Suprapubic skin (tissue), 4 donors: ENCODE results near the gene CALN1. TPM values are rescaled to one million over a fixed set of nuclear protein-coding genes. Genes with fewer than 3 reads are reported as not detected.

Experiments used
- DNase-seq, 2 donors: peaks; one replicate each; pipeline ENCODE4 v3.0.0-alpha.2; 2019; ENCODE audit warnings: low spot score in 2 of 2
- H3K27ac ChIP-seq: fragments of 200-600 bp; sonication (generic); one replicate; pipeline ENCODE4 v1.5.1; 2019
- H3K27me3 ChIP-seq: fragments of 200-600 bp; sonication (generic); one replicate; pipeline ENCODE4 v1.5.1; 2019
- H3K36me3 ChIP-seq: fragments of 200-600 bp; sonication (generic); one replicate; pipeline ENCODE4 v1.5.1; 2019
- H3K4me1 ChIP-seq: fragments of 200-600 bp; sonication (generic); one replicate; pipeline ENCODE4 v1.5.1; 2019
- H3K4me3 ChIP-seq: fragments of 200-600 bp; sonication (generic); one replicate; pipeline ENCODE4 v1.5.1; 2019; ENCODE audit warnings: mild to moderate bottlenecking
- H3K9me3 ChIP-seq: fragments of 200-600 bp; sonication (generic); one replicate; pipeline ENCODE4 v1.5.1; 2019
- CTCF ChIP-seq, 2 donors: fragments of 200-600 bp in 1 of 2; fragments of 450-650 bp in 1 of 2; sonication (generic) in 1 of 2; IDR thresholded peaks; one replicate each; pipeline ENCODE4 v1.5.1; 2016 to 2019; ENCODE audit warnings: antibody characterized with exemption in 2 of 2, mild to moderate bottlenecking in 1 of 2, moderate library complexity in 1 of 2
- EP300 ChIP-seq: sonication (generic); formaldehyde crosslinking; IDR thresholded peaks from one replicate; pipeline ENCODE4 v1.6.1; 2017; ENCODE audit warnings: antibody characterized with exemption
- POLR2A ChIP-seq, 2 donors: fragments of 450-650 bp; IDR thresholded peaks; one replicate each; pipeline ENCODE4 v1.6.1; 2017; ENCODE audit warnings: antibody characterized with exemption in 2 of 2, mild to moderate bottlenecking in 2 of 2, moderate library complexity in 2 of 2
- POLR2AphosphoS5 ChIP-seq, 3 donors: sonication (generic); formaldehyde crosslinking; IDR thresholded peaks; one replicate each; pipeline ENCODE4 v1.6.1; 2017; ENCODE audit warnings: antibody characterized with exemption in 3 of 3
- WGBS: methylation state at CpG from one replicate; pipeline ENCODE4 v1.1.5; 2018; 5-methylcytosine and 5-hydroxymethylcytosine counted together
- total RNA-seq, 4 donors: library from RNA; depleted of rRNA; stranded (reverse); fragments of >200 nt; gene quantifications; one replicate each; pipeline ENCODE4 v1.1.0, GENCODE V29; 2016

CALN1 gene
- total RNA-seq, 4 donors from 2014 or later: 0.91 to 10.0 (median 3.9) TPM

GRCh38 chr7:72408966-72409637 is 3.0 kb downstream of the CALN1 start:
- TF ChIP-seq CTCF (IDR thresholded peaks at IDR 0.05) (no peak), EP300 (no peak), POLR2A (IDR thresholded peaks at IDR 0.05) (no peak), POLR2AphosphoS5 (IDR thresholded peaks at IDR 0.05) (no peak)
- no peaks in the 10 kb centered on the region for H3K9me3 ChIP-seq
- H3K36me3 ChIP-seq: no peaks in the 10 kb centered on the region
- H3K27ac ChIP-seq: no peak overlapping the region
- no peak for DNase-seq
- H3K4me1 ChIP-seq: peaks cover 6% of the 10 kb centered on the region
- 92% methylated on average over 11 of the region's 11 CpGs for WGBS
- no peaks in the 10 kb centered on the region for H3K27me3 ChIP-seq
- H3K4me3 ChIP-seq: no peak overlapping the region

DNA sequence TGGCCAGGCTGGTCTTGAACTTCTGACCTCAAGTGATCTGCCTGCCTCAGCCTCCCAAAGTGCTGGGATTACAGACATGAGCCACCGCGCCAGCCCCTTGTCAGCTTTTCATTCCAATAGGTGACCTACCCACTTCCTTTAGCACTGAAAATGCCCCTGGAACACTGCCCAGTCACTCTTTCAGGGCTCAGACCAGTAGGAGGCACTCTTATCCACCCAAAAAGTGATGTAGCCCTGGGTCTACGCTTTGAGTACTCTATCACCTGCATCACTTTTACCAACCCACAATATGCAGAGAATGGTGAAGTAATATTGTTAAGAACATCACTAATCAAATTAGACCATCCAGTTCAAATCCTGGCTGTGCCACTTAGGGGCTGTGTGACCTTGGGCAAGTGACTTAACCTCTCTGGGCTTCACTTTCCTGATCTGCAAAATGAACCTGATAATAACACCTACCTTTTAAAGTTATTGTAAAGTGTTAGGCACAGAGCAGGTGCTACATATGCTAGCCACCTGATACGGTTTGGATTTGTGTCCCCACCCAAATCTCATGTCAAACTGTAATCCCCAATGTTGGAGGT is 5.2 kb downstream of the CALN1 start:
- H3K4me1 ChIP-seq: peaks cover 6% of the 10 kb centered on the region
- DNase-seq: no peak
- 83% methylated on average over 4 of the region's 4 CpGs for WGBS
- TF ChIP-seq POLR2AphosphoS5 (IDR thresholded peaks at IDR 0.05) (no peak), POLR2A (IDR thresholded peaks at IDR 0.05) (no peak), CTCF (IDR thresholded peaks at IDR 0.05) (no peak), EP300 (no peak)
- H3K27ac ChIP-seq: no peak overlapping the region
- H3K4me3 ChIP-seq: no peak overlapping the region
- no peaks in the 10 kb centered on the region for H3K36me3 ChIP-seq
- H3K27me3 ChIP-seq: no peaks in the 10 kb centered on the region
- H3K9me3 ChIP-seq: no peaks in the 10 kb centered on the region

DNA sequence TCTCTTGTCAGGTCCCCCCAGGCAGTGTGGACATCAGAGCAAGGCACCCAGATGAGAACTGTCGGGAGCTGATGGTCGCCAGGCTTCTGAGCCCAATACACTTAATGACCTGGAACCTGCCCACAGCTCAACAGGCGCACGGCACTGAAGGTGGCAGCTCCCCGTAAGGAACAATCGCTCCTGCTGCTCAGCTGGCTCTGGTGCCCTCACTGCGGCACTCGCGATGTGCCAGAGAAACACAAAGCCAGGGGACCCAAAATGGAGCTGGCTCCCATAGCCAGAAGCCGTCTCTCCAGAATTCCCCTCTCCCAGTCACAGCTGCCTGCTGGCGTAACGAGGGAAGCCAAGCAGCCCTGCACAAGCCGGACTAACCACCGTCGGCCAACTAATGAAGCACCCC is 6.3 kb downstream of the CALN1 start:
- no peaks in the 10 kb centered on the region for H3K9me3 ChIP-seq
- 85% methylated on average over 7 of the region's 15 CpGs for WGBS
- H3K27ac ChIP-seq: no peak overlapping the region
- no peak overlapping the region for H3K4me3 ChIP-seq
- DNase-seq: no peak
- TF ChIP-seq CTCF (IDR thresholded peaks at IDR 0.05): no peak
- no peak for TF ChIP-seq POLR2A (IDR thresholded peaks at IDR 0.05)
- no peak for TF ChIP-seq POLR2AphosphoS5 (IDR thresholded peaks at IDR 0.05)
- no peak for TF ChIP-seq EP300
- no peaks in the 10 kb centered on the region for H3K27me3 ChIP-seq
- no peaks in the 10 kb centered on the region for H3K36me3 ChIP-seq
- H3K4me1 ChIP-seq: peaks cover 6% of the 10 kb centered on the region

DNA sequence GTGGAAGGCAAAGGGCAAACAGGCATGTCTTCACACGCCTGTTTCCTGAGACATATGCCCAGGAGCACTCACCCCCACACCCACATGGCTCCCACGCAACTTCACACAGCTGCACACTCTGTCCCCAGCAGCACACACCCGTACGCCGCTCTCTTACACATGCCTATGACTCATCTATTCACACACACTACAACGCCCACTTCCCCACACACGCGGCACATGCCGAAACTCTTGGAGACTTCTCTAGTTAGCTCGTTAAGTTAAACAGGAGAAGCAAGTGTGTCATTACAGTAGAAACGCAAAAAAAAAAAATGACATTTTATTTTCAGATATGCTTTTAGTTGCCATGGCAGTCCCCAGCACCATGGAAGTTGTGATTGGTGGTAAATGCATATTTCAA is 6.7 kb downstream of the CALN1 start:
- no peak for DNase-seq
- no peaks in the 10 kb centered on the region for H3K36me3 ChIP-seq
- peaks cover 6% of the 10 kb centered on the region for H3K4me1 ChIP-seq
- no peaks in the 10 kb centered on the region for H3K9me3 ChIP-seq
- no peak overlapping the region for H3K27ac ChIP-seq
- no peaks in the 10 kb centered on the region for H3K27me3 ChIP-seq
- TF ChIP-seq EP300: no peak
- peak in 2 of 3 donors; percentile 7 to 28 for TF ChIP-seq POLR2AphosphoS5 (IDR thresholded peaks at IDR 0.05)
- TF ChIP-seq POLR2A (IDR thresholded peaks at IDR 0.05): no peak
- no peak overlapping the region for H3K4me3 ChIP-seq
- WGBS: 14% methylated on average over 11 of the region's 11 CpGs

GRCh38 chr7:72404743-72405142 is 7.4 kb downstream of the CALN1 start:
- no peak for DNase-seq
- Histone ChIP-seq H3K4me3 (no peak overlapping the region), H3K4me1 (peaks cover 6% of the 10 kb centered on the region), H3K27me3 (no peaks in the 10 kb centered on the region), H3K36me3 (no peaks in the 10 kb centered on the region), H3K27ac (no peak overlapping the region), H3K9me3 (no peaks in the 10 kb centered on the region)
- WGBS: 94% methylated on average over 5 of the region's 5 CpGs
- TF ChIP-seq POLR2A (IDR thresholded peaks at IDR 0.05) (no peak), POLR2AphosphoS5 (IDR thresholded peaks at IDR 0.05) (no peak), EP300 (no peak), CTCF (IDR thresholded peaks at IDR 0.05) (no peak)
